HG03066 (cell line): ENCODE results near the gene ETV7.

ENCODE experiments used
- ATAC-seq: cut with Tn5 transposase; IDR thresholded peaks from one replicate; pipeline ENCODE4 v1.9.1; 2021; ENCODE audit warnings: low read depth; ENCODE audit not compliant: unreplicated experiment

The ETV7 gene

GRCh38 chr6:36386495-36387439 lies 702 bp downstream of the ETV7 start:
- no peak for ATAC-seq

DNA sequence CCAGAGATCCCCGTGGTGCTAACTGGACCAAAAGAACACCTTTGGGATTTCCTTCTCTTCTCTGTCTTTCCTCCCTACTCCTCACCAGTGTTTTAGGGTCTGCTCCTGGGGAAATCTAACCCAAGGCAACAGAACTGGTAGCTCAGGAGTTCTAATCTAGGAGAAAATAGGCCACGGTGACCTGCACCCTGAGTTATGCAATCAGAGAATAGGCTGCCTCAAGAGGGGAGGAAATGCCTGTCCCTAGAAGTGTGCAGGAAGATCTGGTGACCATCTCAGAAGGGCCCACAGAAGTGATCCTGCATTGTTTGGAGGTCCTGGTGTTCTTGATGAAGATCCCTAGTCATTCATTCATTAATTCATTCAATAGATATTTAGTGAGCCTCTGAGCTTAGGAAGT lies 3.4 kb downstream of the ETV7 start:
- no peak for ATAC-seq

- no peak for ATAC-seq
Observed at GRCh38 chr6:36383606-36384005, 3.9 kb downstream of the ETV7 start.

GRCh38 chr6:36382976-36383375 lies 4.5 kb downstream of the ETV7 start:
- no peak for ATAC-seq

DNA sequence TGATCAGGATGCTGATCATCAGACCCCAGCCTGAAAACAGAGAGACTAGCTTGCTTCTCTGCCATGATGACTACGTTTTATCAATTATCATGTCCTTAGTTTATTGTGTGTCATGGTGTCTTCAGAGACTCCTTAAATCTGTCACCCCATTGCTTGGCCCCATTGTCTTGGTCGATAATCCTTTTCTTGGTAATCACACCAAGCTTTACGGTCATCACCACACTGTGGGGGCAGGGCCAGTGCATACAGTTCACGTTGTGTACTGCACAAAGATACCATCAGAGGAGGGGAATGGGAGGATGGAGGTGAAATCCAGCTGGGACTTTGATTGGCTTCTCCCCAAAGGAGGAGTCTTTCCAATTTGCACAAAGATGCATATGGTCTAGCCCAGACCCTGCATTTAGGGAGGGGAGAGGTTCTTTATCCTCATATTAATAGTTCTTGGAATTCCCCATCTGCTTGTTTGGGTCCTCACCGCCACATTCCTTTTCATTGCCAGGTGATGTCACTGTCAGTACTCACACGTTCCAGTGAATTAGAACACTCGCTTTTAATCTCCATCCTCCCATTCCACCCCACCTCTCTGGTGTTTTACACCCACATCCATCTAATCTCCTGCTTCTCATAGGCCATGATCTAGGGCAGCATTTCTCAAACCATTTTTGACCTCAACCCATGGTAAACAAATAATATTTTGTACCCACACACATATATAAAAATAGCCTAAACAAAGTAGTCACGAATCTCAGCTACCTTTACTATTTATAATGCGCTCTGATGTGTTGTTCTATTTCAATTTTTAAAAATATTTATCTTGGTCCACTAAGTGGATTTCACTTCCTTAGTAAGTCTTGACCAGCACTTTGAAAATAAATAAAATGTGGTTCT lies 5.7 kb downstream of the ETV7 start:
- ATAC-seq: no peak

DNA sequence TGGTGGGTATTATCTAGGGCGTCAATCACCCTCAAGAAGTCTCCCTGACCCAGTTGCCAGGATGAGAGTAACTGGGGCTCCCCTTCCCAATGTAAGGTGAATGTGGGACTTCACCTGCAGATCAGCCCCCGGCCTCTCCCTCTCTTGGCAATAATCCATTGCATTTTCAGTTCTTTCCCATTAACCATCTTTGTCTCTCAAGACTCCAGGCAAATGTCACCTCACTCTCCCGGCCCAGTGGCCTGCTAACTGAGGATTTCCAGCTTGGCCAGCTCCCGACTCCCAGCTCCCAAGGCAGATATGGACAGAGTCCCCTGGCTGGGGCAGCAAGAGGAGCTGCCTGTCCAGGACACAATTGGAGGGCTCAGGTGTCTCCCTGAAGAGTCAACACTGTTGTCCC lies 7.3 kb downstream of the ETV7 start:
- no peak for ATAC-seq

DNA sequence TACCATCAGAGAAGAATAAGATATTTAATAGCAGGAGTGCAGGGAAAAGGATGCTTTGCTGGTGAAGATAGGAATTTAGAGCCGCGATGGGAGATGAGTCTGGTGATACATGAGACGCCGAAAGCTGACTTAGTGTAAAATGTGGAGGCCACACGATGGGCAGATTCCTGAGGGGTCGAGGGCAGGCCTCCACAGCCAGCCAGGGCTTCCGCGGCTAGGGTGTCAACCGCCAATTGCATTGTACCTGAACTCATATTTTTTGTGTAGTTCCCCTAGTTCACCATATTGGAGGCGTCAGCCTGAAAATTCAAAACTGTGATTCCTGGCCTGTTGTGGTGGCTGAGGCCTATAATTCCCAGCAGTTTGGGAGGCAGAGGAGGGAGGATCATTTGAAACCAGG lies 8.5 kb downstream of the ETV7 start:
- no peak for ATAC-seq

GRCh38 chr6:36378243-36378920 lies 9.1 kb downstream of the ETV7 start:
- no peak for ATAC-seq

DNA sequence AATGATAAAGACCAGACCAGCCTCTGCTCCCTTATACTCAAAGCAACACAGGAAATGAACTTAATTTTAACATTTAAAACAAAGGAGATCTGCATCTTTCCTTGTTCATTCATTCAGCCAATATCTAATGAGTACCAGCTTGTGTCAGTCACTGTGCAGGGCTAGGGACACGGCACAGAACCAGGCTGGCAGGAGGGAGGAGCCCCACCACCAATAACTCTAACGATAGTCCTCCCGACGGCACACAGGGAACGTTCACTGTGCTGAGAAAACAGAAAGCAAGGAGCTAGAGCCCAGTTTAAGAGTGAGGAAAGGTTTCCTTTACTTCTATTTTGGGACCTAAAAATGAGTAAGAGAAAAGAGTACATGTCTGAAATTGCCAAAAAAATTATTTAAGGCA lies 9.9 kb downstream of the ETV7 start:
- ATAC-seq: no peak

DNA sequence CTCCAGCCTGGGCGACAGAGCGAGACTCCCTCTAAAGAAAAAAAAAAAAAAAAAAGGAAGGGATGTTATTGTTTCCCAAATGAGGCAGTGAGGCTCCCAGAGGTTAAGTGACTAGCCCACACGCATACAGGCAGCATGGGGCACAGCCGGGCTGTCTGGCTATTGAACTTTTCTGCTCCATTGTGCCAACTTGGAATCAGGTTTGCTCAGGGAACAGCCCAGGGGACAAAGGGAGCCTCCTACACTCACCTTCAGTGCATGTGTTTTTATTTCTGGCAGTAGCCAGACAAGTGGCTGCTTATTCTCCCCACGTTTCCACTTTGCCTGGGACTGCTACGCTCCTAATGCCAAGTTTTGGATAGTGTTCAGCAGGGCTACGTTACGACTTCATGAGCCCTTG lies 10.7 kb downstream of the ETV7 start:
- no peak for ATAC-seq

DNA sequence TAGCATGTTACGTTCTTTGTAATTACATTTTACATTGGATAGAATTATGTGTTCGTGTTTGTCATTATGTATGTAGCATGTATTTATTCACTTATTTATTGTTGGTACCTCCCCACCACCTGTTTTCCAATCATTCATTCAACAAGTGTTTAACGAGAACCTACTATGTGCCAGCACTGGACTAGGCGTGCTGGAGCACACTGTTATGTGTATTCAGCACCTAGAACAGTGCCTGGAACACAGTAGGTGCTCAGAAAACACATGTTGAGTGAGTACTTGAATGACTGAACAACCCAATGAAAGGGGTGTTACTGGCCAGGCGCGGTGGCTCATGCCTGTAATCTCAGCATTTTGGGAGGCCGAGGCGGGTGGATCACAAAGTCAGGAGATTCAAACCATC lies 11.3 kb downstream of the ETV7 start:
- ATAC-seq: no peak

DNA sequence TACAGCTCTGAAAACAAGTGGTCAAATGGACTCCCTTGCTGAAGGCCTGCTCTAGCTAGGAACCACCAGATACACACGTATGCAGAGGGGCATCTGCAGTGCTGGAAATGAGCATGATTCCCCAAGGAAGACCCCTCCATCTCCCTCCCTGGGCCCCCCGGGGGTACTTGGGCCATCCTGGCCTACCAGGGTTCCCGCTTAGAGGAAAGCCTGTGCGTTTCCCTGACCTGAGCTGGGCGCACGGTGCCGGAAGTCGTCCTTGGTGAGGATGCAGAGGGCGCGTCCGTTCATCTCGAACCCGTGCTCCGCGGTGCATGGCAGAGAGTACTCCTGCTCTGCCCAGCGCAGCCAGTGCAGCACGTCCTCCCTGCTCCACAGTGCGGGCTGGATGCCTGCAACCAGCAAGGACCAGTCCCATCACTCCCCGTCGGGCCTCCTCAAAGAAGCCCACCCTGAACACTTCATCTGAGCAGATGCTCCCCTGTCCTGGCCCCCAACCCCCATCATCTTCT lies 11.8 kb downstream of the ETV7 start:
- ATAC-seq: no peak

GRCh38 chr6:36374972-36375371 lies 12.5 kb downstream of the ETV7 start:
- no peak for ATAC-seq

GRCh38 chr6:36374194-36374593 lies 13.3 kb downstream of the ETV7 start:
- no peak for ATAC-seq

DNA sequence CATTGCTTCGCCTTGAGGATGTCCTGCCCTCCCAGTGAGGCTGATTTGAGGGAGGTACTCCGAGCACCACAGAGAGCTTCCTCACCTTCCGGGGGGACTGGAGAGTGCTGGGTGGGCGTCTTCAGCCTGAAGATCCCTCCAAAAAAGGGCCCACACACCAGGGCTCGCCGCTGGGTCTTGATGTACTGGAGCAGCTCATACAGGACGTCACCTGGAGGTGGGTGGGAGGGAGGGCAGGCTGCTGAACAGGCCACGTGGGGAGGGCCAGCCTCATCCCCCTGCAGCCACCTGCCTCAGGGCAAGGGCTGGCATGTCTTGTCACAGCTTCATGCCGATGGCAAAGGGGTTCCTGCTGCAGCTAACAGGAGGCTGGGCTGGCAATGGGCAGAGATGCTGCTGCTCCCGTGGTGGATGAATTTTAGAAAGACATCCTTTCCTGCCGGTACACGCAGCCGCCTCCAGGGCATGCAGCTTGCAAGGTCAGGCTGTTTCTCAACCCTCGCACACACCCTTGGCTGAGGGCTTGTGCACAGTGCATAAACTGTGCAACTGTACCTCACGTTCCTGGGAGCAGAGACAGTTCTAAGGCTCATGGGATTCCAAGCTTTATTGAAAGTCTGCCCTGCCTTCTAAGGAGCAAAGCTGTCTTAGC lies 14.0 kb downstream of the ETV7 start:
- ATAC-seq: no peak

- ATAC-seq: no peak
Observed at GRCh38 chr6:36372088-36372487, 15.4 kb downstream of the ETV7 start.

DNA sequence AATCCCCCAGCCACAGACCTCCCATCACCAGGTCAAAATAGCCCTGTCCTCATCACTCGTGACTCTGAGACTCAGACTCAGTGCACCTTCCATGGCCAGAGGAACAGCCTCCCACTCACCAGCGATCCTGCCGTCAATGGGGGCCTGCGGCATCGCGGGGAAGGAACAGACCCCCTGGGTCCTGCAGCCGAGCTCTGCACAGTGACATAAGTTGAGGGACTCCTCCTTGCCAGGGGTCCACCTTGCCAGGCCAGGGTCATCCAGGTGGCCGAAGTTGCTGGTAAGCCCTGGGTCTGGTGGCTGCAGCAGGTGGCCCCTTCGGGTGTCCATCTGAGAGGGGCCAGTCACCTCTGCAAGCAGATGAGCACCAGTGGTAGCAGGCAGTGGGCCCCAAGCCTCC lies 16.3 kb downstream of the ETV7 start:
- ATAC-seq: no peak

DNA sequence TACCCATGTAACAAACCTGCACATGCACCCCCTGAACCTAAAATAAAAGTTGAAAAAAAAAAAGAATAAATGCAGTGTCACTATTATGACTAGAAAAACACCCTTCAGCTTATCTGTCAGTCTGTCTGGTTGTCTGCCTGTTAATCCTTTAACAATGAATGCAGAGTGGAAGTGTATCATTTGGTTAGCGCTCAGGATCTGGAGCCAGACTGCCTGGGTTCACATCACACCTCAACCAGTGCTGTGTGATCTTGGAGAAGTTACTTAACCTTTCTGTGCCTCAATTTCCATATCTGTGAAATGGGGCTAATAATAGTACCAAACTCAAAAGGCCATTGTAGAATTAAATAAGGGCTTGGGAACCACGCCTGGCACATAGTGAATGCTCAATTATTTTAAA lies 16.8 kb downstream of the ETV7 start:
- ATAC-seq: no peak

GRCh38 chr6:36368921-36369865 lies 18.3 kb downstream of the ETV7 start:
- ATAC-seq: no peak
